Kidney epithelial cell (primary cell): ENCODE results near the gene PTPRE. TPM values are rescaled to one million over a fixed set of nuclear protein-coding genes. Genes with fewer than 3 reads are reported as not detected.

Source experiments
- DNase-seq: peaks from one replicate; pipeline ENCODE4 v3.0.0-alpha.2; 2010; ENCODE audit warnings: low read depth
- H3K27me3 ChIP-seq: 2 replicates; pipeline ENCODE4 v1.6.0; 2011; ENCODE audit warnings: low read length; ENCODE audit not compliant: control insufficient read depth, insufficient read depth
- H3K36me3 ChIP-seq: 2 replicates; pipeline ENCODE4 v1.5.1; 2011; ENCODE audit warnings: low read length; ENCODE audit not compliant: control insufficient read depth, insufficient read depth
- H3K4me3 ChIP-seq: 2 replicates; pipeline ENCODE4 v1.5.1; 2011; ENCODE audit warnings: low read depth, mild to moderate bottlenecking, control low read depth, low read length
- CTCF ChIP-seq: IDR thresholded peaks from 2 replicates; pipeline ENCODE4 v1.5.1; 2011; ENCODE audit warnings: mild to moderate bottlenecking, moderate library complexity, low read length, control low read depth, inconsistent platforms; ENCODE audit not compliant: insufficient read depth, poor library complexity, severe bottlenecking
- total RNA-seq: library from RNA; depleted of rRNA; stranded (reverse); fragments of >200 nt; gene quantifications from 2 replicates; pipeline ENCODE4 v1.2.3, GENCODE V29; 2015

PTPRE gene
- total RNA-seq, 1 donor from 2014 or later: 10.3 TPM

- Histone ChIP-seq H3K4me3 (no peak overlapping the region), H3K36me3 (no peaks in the 10 kb centered on the region), H3K27me3 (no peaks in the 10 kb centered on the region)
- no peak for DNase-seq
- no peak for TF ChIP-seq CTCF
Measured at GRCh38 chr10:128030498-128031072, 123.7 kb downstream of the PTPRE start.

- H3K27me3 ChIP-seq: no peaks in the 10 kb centered on the region
- H3K4me3 ChIP-seq: no peak overlapping the region
- H3K36me3 ChIP-seq: no peaks in the 10 kb centered on the region
- no peak for TF ChIP-seq CTCF
- DNase-seq: no peak
Measured at GRCh38 chr10:128031216-128031615, 124.3 kb downstream of the PTPRE start.

GRCh38 chr10:128032466-128032865 lies 125.6 kb downstream of the PTPRE start:
- H3K4me3 ChIP-seq: no peak overlapping the region
- no peak for TF ChIP-seq CTCF
- no peak for DNase-seq
- no peaks in the 10 kb centered on the region for H3K27me3 ChIP-seq
- no peaks in the 10 kb centered on the region for H3K36me3 ChIP-seq

- H3K27me3 ChIP-seq: no peaks in the 10 kb centered on the region
- peak; percentile 88 for TF ChIP-seq CTCF
- no peak for DNase-seq
- no peak overlapping the region for H3K4me3 ChIP-seq
- no peaks in the 10 kb centered on the region for H3K36me3 ChIP-seq
Measured at GRCh38 chr10:128035557-128035973, 128.7 kb downstream of the PTPRE start.

GRCh38 chr10:128036011-128036615 lies 129.2 kb downstream of the PTPRE start:
- Histone ChIP-seq H3K36me3 (no peaks in the 10 kb centered on the region), H3K4me3 (no peak overlapping the region), H3K27me3 (no peaks in the 10 kb centered on the region)
- no peak for DNase-seq
- TF ChIP-seq CTCF: no peak
